HepG2 (cell line): ENCODE results near the gene NIBAN1. TPM values are rescaled to one million over a fixed set of nuclear protein-coding genes. Genes with fewer than 3 reads are reported as not detected.

Experiments
- ATAC-seq: fragments of 200-7000 bp; cut with Tn5 transposase; 3 replicates; pipeline ENCODE4 v1.9.1; 2020; ENCODE audit warnings: mild to moderate bottlenecking, moderate library complexity
- BruUV-seq: library from RNA; stranded (reverse); fragments of 400-500 nt; replicated peaks from 2 replicates; lab custom pipeline; 2021; lab: Mats Ljungman, UMichigan
- CTCF ChIA-PET: fragments of 300-600 bp; formaldehyde crosslinking; extraction: SDS; loops from one replicate; lab custom pipeline; 2021; ENCODE audit warnings: low total read pairs, inconsistent platforms, low intra/inter-chr PET ratio; lab: Yijun Ruan, JAX
- POLR2A ChIA-PET: fragments of 350-600 bp; sonication (Branson Sonifier 250); formaldehyde crosslinking; loops from one replicate; lab custom pipeline; 2020; ENCODE audit warnings: antibody characterized with exemption, inconsistent platforms; lab: Yijun Ruan, JAX
- DNase-seq: peaks from one replicate; pipeline ENCODE4 v3.0.0-alpha.2; 2015; ENCODE audit warnings: low spot score
- FAIRE-seq: peaks from 3 replicates; lab custom pipeline; 2011; peaks lifted over from hg19 to GRCh38; lab: Jason Lieb, UNC
- H2AFZ ChIP-seq: one replicate; pipeline ENCODE4 v1.6.1; 2011; ENCODE audit warnings: low read length, inconsistent platforms
- H3K27ac ChIP-seq: fragments of 300-600 bp; 3 replicates; pipeline ENCODE4 v1.8.0; 2011; ENCODE audit warnings: mixed run types, mild to moderate bottlenecking, mixed read lengths, low read length, inconsistent platforms; ENCODE audit not compliant: insufficient read depth; ENCODE audit errors: extremely low read length
- H3K27me3 ChIP-seq, 2 experiments: fragments of 200-600 bp in 1 of 2; 2 replicates in 1 of 2; 3 replicates in 1 of 2; pipeline versions ENCODE4 v1.6.0 to v1.8.0; 2011; ENCODE audit warnings: low read length in 2 of 2, mild to moderate bottlenecking in 2 of 2, moderate library complexity in 2 of 2, inconsistent platforms in 1 of 2; ENCODE audit not compliant: insufficient read depth in 2 of 2, control insufficient read depth in 1 of 2
- H3K36me3 ChIP-seq, 2 experiments: fragments of 200-600 bp in 1 of 2; replicated peaks in 1 of 2; 2 replicates in 1 of 2; 3 replicates in 1 of 2; pipeline versions ENCODE4 v1.5.1 to v1.8.0; 2011; ENCODE audit warnings: low read length in 2 of 2, inconsistent platforms in 1 of 2; ENCODE audit not compliant: insufficient read depth in 2 of 2, control insufficient read depth in 1 of 2
- H3K4me1 ChIP-seq: 2 replicates; pipeline ENCODE4 v1.5.1; 2012; ENCODE audit warnings: low read length, inconsistent platforms; ENCODE audit not compliant: insufficient read depth
- H3K4me2 ChIP-seq: 2 replicates; pipeline ENCODE4 v1.6.0; 2011; ENCODE audit warnings: low read depth, low read length, inconsistent platforms
- H3K4me3 ChIP-seq, 3 experiments: fragments of 200-600 bp in 1 of 3; sonication (generic), shearing (Covaris generic) in 1 of 3; replicated peaks in 1 of 3; 2 replicates each; pipeline ENCODE4 v1.5.1; 2011 to 2016; ENCODE audit warnings: low read length in 3 of 3, inconsistent platforms in 2 of 3, low read depth in 2 of 3, mild to moderate bottlenecking in 2 of 3, control low read depth in 1 of 3, mixed read lengths in 1 of 3; ENCODE audit not compliant: insufficient read depth in 1 of 3
- H3K79me2 ChIP-seq: one replicate; pipeline ENCODE4 v1.6.1; 2011; ENCODE audit warnings: low read length, inconsistent platforms; ENCODE audit not compliant: insufficient read depth
- H3K9ac ChIP-seq: 2 replicates; pipeline ENCODE4 v1.6.0; 2011; ENCODE audit warnings: mild to moderate bottlenecking, low read depth, low read length, inconsistent platforms; ENCODE audit not compliant: insufficient read depth
- H3K9me3 ChIP-seq: 2 replicates; pipeline ENCODE4 v1.5.1; 2012; ENCODE audit warnings: mild to moderate bottlenecking, low read length
- H4K20me1 ChIP-seq: 2 replicates; pipeline ENCODE4 v1.6.0; 2011; ENCODE audit warnings: inconsistent platforms, mild to moderate bottlenecking, low read length, moderate library complexity; ENCODE audit not compliant: insufficient read depth
- ARNT ChIP-seq: fragments of 450-650 bp; IDR thresholded peaks from 2 replicates; pipeline ENCODE4 v1.6.1; 2017
- GATAD1 ChIP-seq: IDR thresholded peaks from 2 replicates; pipeline ENCODE4 v1.6.1; 2016; ENCODE audit warnings: missing genetic modification reagents, missing compliant biosample characterization
- HDAC6 ChIP-seq: fragments of 200-600 bp; sonication (generic); IDR thresholded peaks from 2 replicates; pipeline ENCODE4 v1.7.0; 2017; ENCODE audit warnings: mild to moderate bottlenecking, antibody characterized with exemption, low read length, low read depth
- HNRNPH1 ChIP-seq: fragments of 200-400 bp; formaldehyde crosslinking; optimal IDR thresholded peaks from 2 replicates; pipeline ENCODE3; 2017; ENCODE audit warnings: mild to moderate bottlenecking, low read depth, low read length
- HOMEZ ChIP-seq: IDR thresholded peaks from 2 replicates; pipeline ENCODE4 v1.6.1; 2016; ENCODE audit warnings: low read depth
- JUN ChIP-seq: sonication (generic); formaldehyde crosslinking; IDR thresholded peaks from 2 replicates; pipeline ENCODE4 v1.4.0; 2020; ENCODE audit warnings: mild to moderate bottlenecking, missing genetic modification reagents
- KMT2A ChIP-seq: sonication (generic); formaldehyde crosslinking; IDR thresholded peaks from 2 replicates; pipeline ENCODE4 v1.4.0; 2020; ENCODE audit warnings: missing genetic modification reagents
- NFKBIZ ChIP-seq: IDR thresholded peaks from 2 replicates; pipeline ENCODE4 v1.6.1; 2018; ENCODE audit warnings: missing genetic modification reagents, missing compliant biosample characterization
- ZFP41 ChIP-seq: sonication (generic); formaldehyde crosslinking; IDR thresholded peaks from 2 replicates; pipeline ENCODE4 v1.4.0; 2020; ENCODE audit warnings: mild to moderate bottlenecking, missing genetic modification reagents, borderline replicate concordance
- ZHX1 ChIP-seq: sonication (generic); formaldehyde crosslinking; IDR thresholded peaks from 2 replicates; pipeline ENCODE4 v1.8.1; 2022; ENCODE audit warnings: low read depth, mild to moderate bottlenecking, missing genetic modification reagents
- ZSCAN30 ChIP-seq: sonication (generic); formaldehyde crosslinking; IDR thresholded peaks from 2 replicates; pipeline ENCODE4 v1.5.0; 2020; ENCODE audit warnings: mild to moderate bottlenecking, missing genetic modification reagents
- WGBS: methylation state at CpG from one replicate; pipeline ENCODE4 v1.1.6; 2017; ENCODE audit warnings: low lambda C conversion rate; 5-methylcytosine and 5-hydroxymethylcytosine counted together
- in situ Hi-C: cut with HindIII; loops from 2 replicates; pipeline ENCODE4 v1.10.0; 2017; ENCODE audit warnings: low pct_unique_long_range_greater_than_20kb; ENCODE audit not compliant: extremely low pct_ligation_motif_present
- intact Hi-C: fragments of 100-400 bp; cut with micrococcal nuclease; formaldehyde crosslinking; loops from one replicate; pipeline ENCODE4 v1.10.0; 2022; ENCODE audit not compliant: unreplicated experiment
- polyA plus RNA-seq, 8 experiments: library from polyadenylated mRNA; depleted of rRNA in 3 of 8; stranded (reverse) in 7 of 8; unstranded in 1 of 8; fragments of >200 nt; fragmentation: Illumina TruSeq in 4 of 8; extraction: Trizol in 4 of 8; gene quantifications; 2 replicates each; pipeline versions ENCODE4 v1.2.1 to v1.2.3, GENCODE V29; 2011 to 2016; ENCODE audit warnings: low read depth in 4 of 8, missing spikeins in 1 of 8, mixed read lengths in 1 of 8; ENCODE audit not compliant: insufficient read depth in 1 of 8
- total RNA-seq, 5 experiments: library from RNA; depleted of rRNA; stranded (reverse); fragments of >200 nt; fragmentation: Illumina TruSeq; extraction: Trizol; gene quantifications; 2 replicates each; pipeline ENCODE4 v1.2.3, GENCODE V29; 2016; ENCODE audit warnings: low read depth in 1 of 5

NIBAN1 gene
- total and polyA plus RNA-seq, 2 of the 13 experiments (the other 11 are each of a cell fraction or from before 2014, with no cell fraction given): not detected

- TF ChIP-seq JUN (CRISPR knock-in tag) (no peak), GATAD1 (no peak), ZFP41 (CRISPR knock-in tag) (no peak), KMT2A (CRISPR knock-in tag) (no peak), HNRNPH1 (no peak)
Observed at GRCh38 chr1:184950227-184950626, 24.1 kb downstream of the NIBAN1 start (continued).

GRCh38 chr1:184947497-184948256, 26.6 kb downstream of the NIBAN1 start:
- no peak for ATAC-seq
- TF ChIP-seq NFKBIZ (CRISPR knock-in tag) (no peak), HOMEZ (no peak), ZSCAN30 (CRISPR knock-in tag) (no peak), HDAC6 (no peak), ZHX1 (CRISPR knock-in tag) (no peak), ARNT (no peak)
- Histone ChIP-seq H3K4me1 (no peaks in the 10 kb centered on the region), H4K20me1 (no peaks in the 10 kb centered on the region), H3K27ac (no peak overlapping the region), H3K36me3 (no peaks in the 10 kb centered on the region), H3K27me3 (no peaks in the 10 kb centered on the region; a peak in 2 of 5 replicates), H3K4me2 (no peak overlapping the region), H3K4me3 (no peak overlapping the region), H2AFZ (no peak overlapping the region), H3K9me3 (no peaks in the 10 kb centered on the region), H3K79me2 (no peaks in the 10 kb centered on the region), H3K9ac (no peak overlapping the region)
- intact Hi-C loops: no loop called here
- in situ Hi-C loops: no loop called here
- no peak for DNase-seq
- POLR2A ChIA-PET: no interaction called here
- CTCF ChIA-PET: no interaction called here
- 4% methylated on average over 1 of the region's 1 CpG for WGBS
- no peak for FAIRE-seq
- no TSS peak for BruUV-seq
